OCI-LY3 (cell line): ENCODE results near the gene LDAF1.

Experiments used
- CTCF ChIP-seq: fragments of 200-600, 300-600 bp; sonication (generic); IDR thresholded peaks from 2 replicates; pipeline ENCODE4 v1.5.1; 2014; ENCODE audit warnings: antibody characterized with exemption, low read length, low read depth
- EZH2phosphoT487 ChIP-seq: fragments of 200-600 bp; shearing (Covaris generic); IDR thresholded peaks from 2 replicates; pipeline ENCODE4 v1.6.1; 2018; ENCODE audit warnings: antibody characterized with exemption, mixed run types, low read depth

- TF ChIP-seq CTCF (no peak), EZH2phosphoT487 (no peak)
Measured at GRCh38 chr16:21208446-21209230, 50.2 kb downstream of the LDAF1 start.
